ENCODE data around the gene PRKCH. TPM values are rescaled to one million over a fixed set of nuclear protein-coding genes. Genes with fewer than 3 reads are reported as not detected.

The PRKCH gene
- total RNA-seq, 4 donors from 2014 or later, result 34.5 to 51.3 (median 45.0) TPM

- intact Hi-C loops (cut with DNase I), result no loop called here
- no peak overlapping the region for H3K4me3 ChIP-seq
- no peak for DNase-seq
- no peaks in the 10 kb centered on the region for H3K9me3 ChIP-seq
- TF ChIP-seq POLR2A (IDR thresholded peaks at IDR 0.05), result no peak
- H3K27ac ChIP-seq, result peak overlapping the region; percentile 30 to 65 (median 48)
- H3K36me3 ChIP-seq, result no peaks in the 10 kb centered on the region
- 49 to 52% methylated on average over 4 to 5 of the region's 5 CpGs for WGBS, 2 donors
- H3K4me1 ChIP-seq, result peaks cover 15 to 68% (median 31%) of the 10 kb centered on the region in 3 donors
- no peaks in the 10 kb centered on the region for H3K27me3 ChIP-seq
Measured at GRCh38 chr14:61368114-61368710, 46.8 kb downstream of the PRKCH start.

GRCh38 chr14:61368781-61369453, 47.5 kb downstream of the PRKCH start:
- Histone ChIP-seq H3K4me3 (no peak overlapping the region), H3K36me3 (peaks cover 0 to 5% (median 0%) of the 10 kb centered on the region in 3 donors), H3K9me3 (peaks cover 0 to 4% (median under 1%) of the 10 kb centered on the region in 3 donors), H3K27me3 (no peaks in the 10 kb centered on the region), H3K27ac (peak overlapping the region in 2 of 4 donors; percentile 10 to 52), H3K4me1 (peaks cover 15 to 68% (median 31%) of the 10 kb centered on the region in 3 donors)
- intact Hi-C loops (cut with DNase I), result no loop called here
- WGBS, 2 donors, result 61 to 65% methylated on average over 2 to 3 of the region's 3 CpGs
- no peak for DNase-seq
- no peak for TF ChIP-seq CTCF (IDR thresholded peaks at IDR 0.05)
- TF ChIP-seq POLR2A (IDR thresholded peaks at IDR 0.05), result no peak

- no peak for DNase-seq
- Histone ChIP-seq H3K27me3 (no peaks in the 10 kb centered on the region), H3K27ac (no peak overlapping the region), H3K36me3 (peaks cover 0 to 10% (median 0%) of the 10 kb centered on the region in 3 donors), H3K9me3 (peaks cover 0 to 9% (median 6%) of the 10 kb centered on the region in 3 donors), H3K4me3 (no peak overlapping the region), H3K4me1 (peaks cover 15 to 68% (median 31%) of the 10 kb centered on the region in 3 donors)
- no peak for TF ChIP-seq POLR2A (IDR thresholded peaks at IDR 0.05)
- no peak for TF ChIP-seq CTCF (IDR thresholded peaks at IDR 0.05)
- intact Hi-C loops (cut with DNase I), result no loop called here
- 81 to 84% methylated on average over 3 of the region's 3 CpGs for WGBS, 2 donors
Measured at GRCh38 chr14:61369454-61369810, 48.1 kb downstream of the PRKCH start.

GRCh38 chr14:61372379-61372778, 51.0 kb downstream of the PRKCH start:
- Histone ChIP-seq H3K4me1 (peaks cover 0 to 38% (median 15%) of the 10 kb centered on the region in 3 donors), H3K27me3 (no peaks in the 10 kb centered on the region), H3K4me3 (no peak overlapping the region), H3K9me3 (peaks cover 0 to 18% (median 8%) of the 10 kb centered on the region in 3 donors), H3K27ac (no peak overlapping the region), H3K36me3 (peaks cover 0 to 18% (median 0%) of the 10 kb centered on the region in 3 donors)
- no peak for DNase-seq
- TF ChIP-seq POLR2A (IDR thresholded peaks at IDR 0.05), result no peak
- no peak for TF ChIP-seq CTCF (IDR thresholded peaks at IDR 0.05)
- 79 to 88% methylated on average over 2 of the region's 2 CpGs for WGBS, 2 donors
- intact Hi-C loops (cut with DNase I), result no loop called here

- Histone ChIP-seq H3K27me3 (no peaks in the 10 kb centered on the region), H3K36me3 (peaks cover 0 to 18% (median 0%) of the 10 kb centered on the region in 3 donors), H3K9me3 (peaks cover 0 to 18% (median 8%) of the 10 kb centered on the region in 3 donors), H3K4me3 (no peak overlapping the region), H3K4me1 (peaks cover 0 to 32% (median 9%) of the 10 kb centered on the region in 3 donors), H3K27ac (no peak overlapping the region)
- 84 to 96% methylated on average over 3 of the region's 3 CpGs for WGBS, 2 donors
- intact Hi-C loops (cut with DNase I), result no loop called here
- TF ChIP-seq CTCF (IDR thresholded peaks at IDR 0.05) (no peak), POLR2A (IDR thresholded peaks at IDR 0.05) (no peak)
- no peak for DNase-seq
Measured at GRCh38 chr14:61372842-61373555, 51.6 kb downstream of the PRKCH start.

All from esophagus squamous epithelium (tissue), 5 donors.